HepG2 (cell line): ENCODE results near the gene GNAI2. TPM values are rescaled to one million over a fixed set of nuclear protein-coding genes. Genes with fewer than 3 reads are reported as not detected.

ENCODE experiments used
- BHLHE40 ChIP-seq: IDR thresholded peaks from 2 replicates; pipeline ENCODE4 v1.6.1; 2011; ENCODE audit warnings: low read length, improper control_type of control experiment
- CBX1 ChIP-seq: IDR thresholded peaks from one replicate; pipeline ENCODE4 v1.6.1; 2016; ENCODE audit warnings: antibody characterized with exemption, low read depth
- JDP2 ChIP-seq: sonication (generic); formaldehyde crosslinking; IDR thresholded peaks from 2 replicates; pipeline ENCODE4 v1.8.1; 2022; ENCODE audit warnings: missing genetic modification reagents, borderline replicate concordance
- NCOA2 ChIP-seq: sonication (generic); formaldehyde crosslinking; IDR thresholded peaks from 2 replicates; pipeline ENCODE4 v1.8.0; 2022; ENCODE audit warnings: inconsistent platforms
- SAP130 ChIP-seq: IDR thresholded peaks from 2 replicates; pipeline ENCODE4 v1.6.1; 2016; ENCODE audit warnings: low read depth
- XBP1 ChIP-seq: sonication (generic); formaldehyde crosslinking; IDR thresholded peaks from 2 replicates; pipeline ENCODE4 v1.5.0; 2020; ENCODE audit warnings: missing genetic modification reagents
- ZBTB7B ChIP-seq: sonication (generic); formaldehyde crosslinking; IDR thresholded peaks from 2 replicates; pipeline ENCODE4 v1.4.0; 2020; ENCODE audit warnings: missing genetic modification reagents
- ZIK1 ChIP-seq: sonication (generic); formaldehyde crosslinking; IDR thresholded peaks from 2 replicates; pipeline ENCODE4 v1.5.0; 2020; ENCODE audit warnings: mild to moderate bottlenecking, low read depth, missing genetic modification reagents, borderline replicate concordance
- ZNF34 ChIP-seq: sonication (generic); formaldehyde crosslinking; IDR thresholded peaks from 2 replicates; pipeline ENCODE4 v1.4.0; 2020; ENCODE audit warnings: mild to moderate bottlenecking, missing genetic modification reagents, borderline replicate concordance
- ZNF550 ChIP-seq: sonication (generic); formaldehyde crosslinking; IDR thresholded peaks from 2 replicates; pipeline ENCODE4 v1.4.0; 2020; ENCODE audit warnings: mild to moderate bottlenecking, missing genetic modification reagents, borderline replicate concordance
- ZNF746 ChIP-seq: sonication (generic); formaldehyde crosslinking; IDR thresholded peaks from 2 replicates; pipeline ENCODE4 v1.8.0; 2022; ENCODE audit warnings: mild to moderate bottlenecking, missing genetic modification reagents
- polyA plus RNA-seq, 8 experiments: library from polyadenylated mRNA; depleted of rRNA in 3 of 8; stranded (reverse) in 7 of 8; unstranded in 1 of 8; fragments of >200 nt; fragmentation: Illumina TruSeq in 4 of 8; extraction: Trizol in 4 of 8; gene quantifications; 2 replicates each; pipeline versions ENCODE4 v1.2.1 to v1.2.3, GENCODE V29; 2011 to 2016; ENCODE audit warnings: low read depth in 4 of 8, missing spikeins in 1 of 8, mixed read lengths in 1 of 8; ENCODE audit not compliant: insufficient read depth in 1 of 8
- total RNA-seq, 5 experiments: library from RNA; depleted of rRNA; stranded (reverse); fragments of >200 nt; fragmentation: Illumina TruSeq; extraction: Trizol; gene quantifications; 2 replicates each; pipeline ENCODE4 v1.2.3, GENCODE V29; 2016; ENCODE audit warnings: low read depth in 1 of 5
- TF ChIP-seq, protein P1 (sequence below): IDR thresholded peaks from 2 replicates; pipeline ENCODE4 v1.6.1; 2016; ENCODE audit warnings: mild to moderate bottlenecking, missing biosample characterization, missing genetic modification reagents
- TF ChIP-seq, protein P2 (sequence below): sonication (generic); formaldehyde crosslinking; IDR thresholded peaks from 2 replicates; pipeline ENCODE4 v1.9.0; 2021; ENCODE audit warnings: missing genetic modification reagents, borderline replicate concordance
- TF ChIP-seq, protein P3 (sequence below): sonication (generic); formaldehyde crosslinking; IDR thresholded peaks from 2 replicates; pipeline ENCODE4 v1.4.0; 2020; ENCODE audit warnings: missing genetic modification reagents
- TF ChIP-seq, protein P4 (sequence below): sonication (generic); formaldehyde crosslinking; IDR thresholded peaks from 2 replicates; pipeline ENCODE4 v1.4.0; 2020; ENCODE audit warnings: mild to moderate bottlenecking, missing genetic modification reagents, borderline replicate concordance
- TF ChIP-seq, protein P5 (sequence below): sonication (generic); formaldehyde crosslinking; IDR thresholded peaks from 2 replicates; pipeline ENCODE4 v1.8.1; 2023; ENCODE audit warnings: mild to moderate bottlenecking, missing genetic modification reagents, borderline replicate concordance
- TF ChIP-seq, protein P6 (sequence below): sonication (generic); formaldehyde crosslinking; IDR thresholded peaks from 2 replicates; pipeline ENCODE4 v1.4.0; 2020; ENCODE audit warnings: low read depth, missing genetic modification reagents

Gene GNAI2
- total and polyA plus RNA-seq, 2 of the 13 experiments (the other 11 are each of a cell fraction or from before 2014, with no cell fraction given), result 51.1 to 66.2 TPM

DNA sequence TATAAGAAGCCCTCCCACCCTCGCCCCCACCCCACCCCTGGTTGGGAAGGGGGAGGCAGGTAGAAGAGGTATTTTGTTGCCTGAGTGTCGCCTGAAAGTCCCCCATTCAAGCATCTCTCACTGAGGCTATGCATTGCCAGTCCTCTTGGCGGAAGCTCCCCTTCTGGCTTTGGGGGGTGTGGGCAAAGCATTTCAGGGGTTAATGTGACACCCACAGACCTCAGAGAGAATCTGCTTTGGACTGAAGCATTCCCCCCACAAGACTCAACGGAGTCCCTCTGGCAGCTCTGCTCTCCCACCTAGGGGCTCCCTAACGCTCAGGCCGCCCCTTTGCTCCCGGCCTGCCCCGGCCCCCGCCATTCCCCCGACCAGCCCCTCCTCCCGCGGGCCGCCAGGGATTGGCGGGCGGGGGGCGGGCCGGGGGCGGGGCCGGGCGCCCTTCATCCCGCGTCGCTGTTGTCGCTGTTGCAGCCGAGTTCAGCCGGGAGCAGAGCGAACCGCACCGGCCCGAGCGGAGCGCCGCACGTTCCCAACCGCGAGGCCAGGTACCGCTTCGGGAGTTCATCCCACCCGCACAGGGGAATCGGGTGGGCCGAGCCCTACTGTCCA, 31.1 kb upstream of the GNAI2 start, which contains the start of gene SLC38A3 (continued):
- TF ChIP-seq, protein P1, sequence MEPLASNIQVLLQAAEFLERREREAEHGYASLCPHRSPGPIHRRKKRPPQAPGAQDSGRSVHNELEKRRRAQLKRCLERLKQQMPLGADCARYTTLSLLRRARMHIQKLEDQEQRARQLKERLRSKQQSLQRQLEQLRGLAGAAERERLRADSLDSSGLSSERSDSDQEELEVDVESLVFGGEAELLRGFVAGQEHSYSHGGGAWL (CRISPR knock-in tag), result peak; percentile 19; the same call in 1 of the 2 replicates
- TF ChIP-seq, protein P2, sequence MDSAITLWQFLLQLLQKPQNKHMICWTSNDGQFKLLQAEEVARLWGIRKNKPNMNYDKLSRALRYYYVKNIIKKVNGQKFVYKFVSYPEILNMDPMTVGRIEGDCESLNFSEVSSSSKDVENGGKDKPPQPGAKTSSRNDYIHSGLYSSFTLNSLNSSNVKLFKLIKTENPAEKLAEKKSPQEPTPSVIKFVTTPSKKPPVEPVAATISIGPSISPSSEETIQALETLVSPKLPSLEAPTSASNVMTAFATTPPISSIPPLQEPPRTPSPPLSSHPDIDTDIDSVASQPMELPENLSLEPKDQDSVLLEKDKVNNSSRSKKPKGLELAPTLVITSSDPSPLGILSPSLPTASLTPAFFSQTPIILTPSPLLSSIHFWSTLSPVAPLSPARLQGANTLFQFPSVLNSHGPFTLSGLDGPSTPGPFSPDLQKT (CRISPR knock-in tag), result no peak
- TF ChIP-seq ZNF746 (CRISPR knock-in tag) (0 out of 2 replicates have a peak, but pooled peaks have one; percentile 45), ZIK1 (no peak), XBP1 (CRISPR knock-in tag) (no peak), ZNF550 (CRISPR knock-in tag) (no peak), CBX1 (no peak), ZBTB7B (peak; percentile 41; the same call in 1 of the 2 replicates), ZNF34 (CRISPR knock-in tag) (no peak), NCOA2 (CRISPR knock-in tag) (peak; percentile 33; the same call in 1 of the 2 replicates), SAP130 (CRISPR knock-in tag) (peak; percentile 49; the same call in 1 of the 2 replicates), JDP2 (CRISPR knock-in tag) (no peak), BHLHE40 (0 out of 2 replicates have a peak, but pooled peaks have one; percentile 8)
- TF ChIP-seq, protein P3, sequence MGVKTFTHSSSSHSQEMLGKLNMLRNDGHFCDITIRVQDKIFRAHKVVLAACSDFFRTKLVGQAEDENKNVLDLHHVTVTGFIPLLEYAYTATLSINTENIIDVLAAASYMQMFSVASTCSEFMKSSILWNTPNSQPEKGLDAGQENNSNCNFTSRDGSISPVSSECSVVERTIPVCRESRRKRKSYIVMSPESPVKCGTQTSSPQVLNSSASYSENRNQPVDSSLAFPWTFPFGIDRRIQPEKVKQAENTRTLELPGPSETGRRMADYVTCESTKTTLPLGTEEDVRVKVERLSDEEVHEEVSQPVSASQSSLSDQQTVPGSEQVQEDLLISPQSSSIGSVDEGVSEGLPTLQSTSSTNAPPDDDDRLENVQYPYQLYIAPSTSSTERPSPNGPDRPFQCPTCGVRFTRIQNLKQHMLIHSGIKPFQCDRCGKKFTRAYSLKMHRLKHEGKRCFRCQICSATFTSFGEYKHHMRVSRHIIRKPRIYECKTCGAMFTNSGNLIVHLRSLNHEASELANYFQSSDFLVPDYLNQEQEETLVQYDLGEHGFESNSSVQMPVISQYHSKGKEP (CRISPR knock-in tag), result no peak; the same call in 1 of the 2 replicates
- TF ChIP-seq, protein P4, sequence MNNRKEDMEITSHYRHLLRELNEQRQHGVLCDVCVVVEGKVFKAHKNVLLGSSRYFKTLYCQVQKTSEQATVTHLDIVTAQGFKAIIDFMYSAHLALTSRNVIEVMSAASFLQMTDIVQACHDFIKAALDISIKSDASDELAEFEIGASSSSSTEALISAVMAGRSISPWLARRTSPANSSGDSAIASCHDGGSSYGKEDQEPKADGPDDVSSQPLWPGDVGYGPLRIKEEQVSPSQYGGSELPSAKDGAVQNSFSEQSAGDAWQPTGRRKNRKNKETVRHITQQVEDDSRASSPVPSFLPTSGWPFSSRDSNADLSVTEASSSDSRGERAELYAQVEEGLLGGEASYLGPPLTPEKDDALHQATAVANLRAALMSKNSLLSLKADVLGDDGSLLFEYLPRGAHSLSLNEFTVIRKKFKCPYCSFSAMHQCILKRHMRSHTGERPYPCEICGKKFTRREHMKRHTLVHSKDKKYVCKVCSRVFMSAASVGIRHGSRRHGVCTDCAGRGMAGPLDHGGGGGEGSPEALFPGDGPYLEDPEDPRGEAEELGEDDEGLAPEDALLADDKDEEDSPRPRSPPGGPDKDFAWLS, result no peak
- TF ChIP-seq, protein P5, sequence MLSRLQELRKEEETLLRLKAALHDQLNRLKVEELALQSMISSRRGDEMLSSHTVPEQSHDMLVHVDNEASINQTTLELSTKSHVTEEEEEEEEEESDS, result no peak
- TF ChIP-seq, protein P6, sequence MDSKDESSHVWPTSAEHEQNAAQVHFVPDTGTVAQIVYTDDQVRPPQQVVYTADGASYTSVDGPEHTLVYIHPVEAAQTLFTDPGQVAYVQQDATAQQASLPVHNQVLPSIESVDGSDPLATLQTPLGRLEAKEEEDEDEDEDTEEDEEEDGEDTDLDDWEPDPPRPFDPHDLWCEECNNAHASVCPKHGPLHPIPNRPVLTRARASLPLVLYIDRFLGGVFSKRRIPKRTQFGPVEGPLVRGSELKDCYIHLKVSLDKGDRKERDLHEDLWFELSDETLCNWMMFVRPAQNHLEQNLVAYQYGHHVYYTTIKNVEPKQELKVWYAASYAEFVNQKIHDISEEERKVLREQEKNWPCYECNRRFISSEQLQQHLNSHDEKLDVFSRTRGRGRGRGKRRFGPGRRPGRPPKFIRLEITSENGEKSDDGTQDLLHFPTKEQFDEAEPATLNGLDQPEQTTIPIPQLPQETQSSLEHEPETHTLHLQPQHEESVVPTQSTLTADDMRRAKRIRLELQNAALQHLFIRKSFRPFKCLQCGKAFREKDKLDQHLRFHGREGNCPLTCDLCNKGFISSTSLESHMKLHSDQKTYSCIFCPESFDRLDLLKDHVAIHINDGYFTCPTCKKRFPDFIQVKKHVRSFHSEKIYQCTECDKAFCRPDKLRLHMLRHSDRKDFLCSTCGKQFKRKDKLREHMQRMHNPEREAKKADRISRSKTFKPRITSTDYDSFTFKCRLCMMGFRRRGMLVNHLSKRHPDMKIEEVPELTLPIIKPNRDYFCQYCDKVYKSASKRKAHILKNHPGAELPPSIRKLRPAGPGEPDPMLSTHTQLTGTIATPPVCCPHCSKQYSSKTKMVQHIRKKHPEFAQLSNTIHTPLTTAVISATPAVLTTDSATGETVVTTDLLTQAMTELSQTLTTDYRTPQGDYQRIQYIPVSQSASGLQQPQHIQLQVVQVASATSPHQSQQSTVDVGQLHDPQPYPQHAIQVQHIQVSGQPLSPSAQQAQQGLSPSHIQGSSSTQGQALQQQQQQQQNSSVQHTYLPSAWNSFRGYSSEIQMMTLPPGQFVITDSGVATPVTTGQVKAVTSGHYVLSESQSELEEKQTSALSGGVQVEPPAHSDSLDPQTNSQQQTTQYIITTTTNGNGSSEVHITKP (CRISPR knock-in tag), result 0 out of 2 replicates have a peak, but pooled peaks have one; percentile 13
